ENCODE results near the gene C1orf167.

The C1orf167 gene

GRCh38 chr1:11738096-11738495 is 23.9 kb upstream of the C1orf167 start:
- DNase-seq: no peak

DNA sequence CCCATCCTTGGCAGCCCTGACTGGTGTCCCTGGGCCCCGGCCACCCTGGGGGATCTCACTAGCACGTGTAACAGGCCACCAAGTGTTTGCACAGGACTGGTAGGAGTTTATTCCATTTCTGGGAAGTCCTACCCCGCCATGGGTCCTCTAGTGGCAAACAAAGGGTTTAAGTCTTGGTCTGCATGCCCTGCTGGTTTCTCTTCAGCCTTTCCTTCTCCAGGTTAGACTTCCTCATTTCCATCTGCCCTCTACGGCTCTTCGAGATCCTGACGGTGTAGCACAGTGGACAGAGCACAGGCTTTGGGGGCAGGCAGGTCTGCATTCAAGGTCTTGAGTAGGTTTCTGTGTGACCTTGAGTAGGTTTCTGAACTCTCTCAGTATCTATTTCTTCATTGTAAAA is 23.2 kb upstream of the C1orf167 start:
- no peak for DNase-seq

- peak; percentile 60 for DNase-seq
These were observed 21.5 kb upstream of the C1orf167 start for GRCh38 chr1:11740258-11741192.

DNA sequence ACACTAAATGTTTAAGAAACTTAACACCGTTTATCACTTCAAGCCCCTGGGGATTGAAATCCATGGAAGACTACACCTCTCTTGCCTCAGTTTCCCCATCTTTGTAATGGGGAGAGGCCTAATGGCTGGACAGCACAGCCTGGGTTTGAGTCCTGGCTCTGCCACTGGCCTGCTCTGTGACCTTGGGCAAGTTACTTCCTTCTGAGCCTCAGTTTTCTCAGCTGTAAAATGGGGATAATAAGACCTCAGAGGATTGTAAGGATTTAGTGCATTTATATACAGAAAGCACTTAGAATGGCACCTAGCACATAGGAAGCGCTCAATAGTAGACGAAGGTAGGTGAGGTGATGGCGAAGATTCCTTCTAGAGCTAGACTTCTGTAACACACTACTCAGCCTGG is 20.5 kb upstream of the C1orf167 start:
- no peak for DNase-seq

DNA sequence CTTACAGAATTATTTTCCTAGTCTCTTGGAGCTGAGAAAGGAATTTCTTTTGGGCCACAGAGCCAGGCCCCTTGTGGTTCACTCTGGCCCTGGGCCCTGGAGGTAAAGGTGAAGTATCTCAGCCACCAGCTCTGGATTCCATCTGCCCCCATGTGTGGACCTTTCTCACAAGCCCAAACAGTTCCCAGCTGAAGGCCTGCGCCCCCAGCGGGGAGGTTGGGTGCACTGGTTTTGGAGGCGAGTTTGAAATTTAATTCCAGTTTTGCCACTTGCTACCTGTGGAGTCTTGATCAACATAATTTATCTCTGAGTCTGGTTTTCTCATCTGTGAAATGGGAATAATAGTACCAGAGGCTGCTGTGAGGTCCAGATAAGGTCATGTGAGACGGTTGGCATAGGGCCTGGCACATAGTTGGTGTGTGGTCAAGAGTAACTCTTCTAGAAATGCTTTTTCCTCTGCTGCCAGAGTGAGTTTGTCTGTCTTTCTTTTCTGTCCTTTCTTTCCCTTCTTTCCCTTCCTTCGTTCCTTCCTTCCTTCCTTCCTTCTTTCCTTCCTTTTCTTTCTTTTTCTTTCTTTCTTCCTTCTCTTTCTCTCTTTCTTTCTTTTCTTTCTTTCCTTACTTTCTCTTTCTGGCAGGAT is 20.0 kb upstream of the C1orf167 start:
- DNase-seq: no peak

DNA sequence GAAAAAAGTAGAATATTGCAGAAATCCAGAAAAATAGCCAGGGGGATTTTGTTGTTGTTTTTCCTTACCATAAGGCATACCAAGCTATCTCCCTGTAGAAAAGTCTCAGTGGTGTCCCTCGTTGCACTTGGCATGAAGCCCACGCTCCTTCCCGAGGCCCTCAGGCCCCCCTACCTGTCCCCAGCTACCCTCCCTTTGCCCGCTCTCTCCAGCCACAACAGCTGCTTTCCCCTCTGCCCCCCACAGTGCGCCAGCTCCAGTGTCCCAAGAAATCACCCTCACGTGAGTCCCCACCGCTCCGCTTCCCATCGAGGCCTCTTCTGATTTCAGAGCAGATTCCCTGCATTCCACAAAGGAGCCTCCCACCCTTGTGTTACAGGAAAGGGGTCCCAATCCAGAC is 17.7 kb upstream of the C1orf167 start:
- no peak for DNase-seq

GRCh38 chr1:11746092-11746491 is 15.9 kb upstream of the C1orf167 start:
- no peak for DNase-seq

DNA sequence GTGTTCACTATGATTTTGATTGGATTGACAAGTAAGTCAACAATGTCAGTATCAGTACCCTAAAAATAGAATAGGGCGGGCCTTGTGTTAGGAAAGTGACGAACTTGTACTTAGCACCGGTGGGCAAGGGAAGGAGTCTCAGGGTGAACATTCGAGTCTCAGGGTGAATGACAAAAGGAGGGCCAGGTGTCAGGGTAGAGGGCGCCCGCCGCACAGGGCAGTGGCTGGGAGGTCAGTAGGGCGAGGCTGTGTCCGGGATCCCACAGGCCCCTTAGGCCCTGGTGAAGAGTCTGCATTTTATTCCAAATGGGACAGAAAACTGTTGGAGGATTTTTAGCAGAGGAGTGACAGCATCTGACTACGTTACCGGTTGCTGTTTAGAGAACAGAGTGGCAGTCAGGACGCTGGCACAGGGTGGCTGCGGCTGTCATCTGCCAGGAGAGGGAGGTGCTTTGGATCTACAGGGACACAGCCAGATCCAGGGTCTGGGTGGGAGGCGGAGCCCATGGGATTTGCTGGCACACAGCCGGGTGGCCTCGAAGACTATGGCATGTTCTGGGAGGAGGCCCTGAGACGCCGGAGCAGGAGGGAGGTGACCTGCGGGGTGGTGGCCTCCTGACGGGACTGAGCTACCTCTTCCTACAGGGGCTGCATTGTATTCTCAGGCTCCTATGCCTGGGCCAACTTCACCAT is 15.1 kb upstream of the C1orf167 start:
- no peak for DNase-seq

GRCh38 chr1:11748294-11749202 is 13.4 kb upstream of the C1orf167 start:
- DNase-seq: no peak

- peak; percentile 36 for DNase-seq
These were observed 12.7 kb upstream of the C1orf167 start for GRCh38 chr1:11749203-11749689.

DNA sequence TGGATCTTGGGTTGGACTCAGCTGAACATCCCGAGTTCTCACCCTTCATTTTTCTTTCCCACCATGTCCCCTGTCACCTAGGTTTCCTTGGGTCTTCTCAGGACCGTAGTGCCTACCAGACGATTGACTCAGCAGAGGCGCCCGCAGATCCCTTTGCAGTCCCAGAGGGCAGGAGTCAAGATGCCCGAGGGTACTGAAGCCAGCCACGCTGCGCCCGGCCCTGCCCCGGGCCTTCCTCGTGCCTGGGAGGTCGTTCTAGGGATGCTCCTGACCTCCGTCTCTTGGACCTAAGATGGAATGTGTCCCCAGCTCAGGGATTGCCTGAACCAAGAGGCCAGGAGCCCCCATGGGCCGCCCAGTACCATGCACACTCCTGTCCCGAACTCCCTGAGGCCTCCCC is 12.0 kb upstream of the C1orf167 start:
- no peak for DNase-seq

GRCh38 chr1:11751087-11751486 is 10.9 kb upstream of the C1orf167 start:
- no peak for DNase-seq

GRCh38 chr1:11752359-11753088 is 9.5 kb upstream of the C1orf167 start:
- DNase-seq: no peak

- DNase-seq: no peak
These were observed 8.3 kb upstream of the C1orf167 start for GRCh38 chr1:11753555-11754208.

DNA sequence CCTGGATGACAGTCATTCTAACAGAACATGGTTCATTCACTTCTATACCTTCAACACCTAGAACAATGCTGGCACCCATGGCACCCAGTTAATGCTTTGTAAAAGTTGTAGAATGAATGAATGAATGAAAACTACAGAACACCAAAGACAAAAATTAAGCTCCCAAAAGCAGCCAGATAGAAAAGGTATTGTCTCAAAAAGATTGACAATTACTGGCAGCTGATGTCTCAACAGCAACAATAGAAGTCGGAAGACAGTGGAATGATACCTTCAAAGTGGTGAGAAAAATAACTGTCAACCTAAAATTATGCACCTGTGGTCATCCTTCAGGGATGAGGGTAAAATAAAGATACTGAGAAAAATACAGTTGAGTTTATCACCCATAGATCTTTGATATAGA is 4.9 kb upstream of the C1orf167 start:
- DNase-seq: no peak

DNA sequence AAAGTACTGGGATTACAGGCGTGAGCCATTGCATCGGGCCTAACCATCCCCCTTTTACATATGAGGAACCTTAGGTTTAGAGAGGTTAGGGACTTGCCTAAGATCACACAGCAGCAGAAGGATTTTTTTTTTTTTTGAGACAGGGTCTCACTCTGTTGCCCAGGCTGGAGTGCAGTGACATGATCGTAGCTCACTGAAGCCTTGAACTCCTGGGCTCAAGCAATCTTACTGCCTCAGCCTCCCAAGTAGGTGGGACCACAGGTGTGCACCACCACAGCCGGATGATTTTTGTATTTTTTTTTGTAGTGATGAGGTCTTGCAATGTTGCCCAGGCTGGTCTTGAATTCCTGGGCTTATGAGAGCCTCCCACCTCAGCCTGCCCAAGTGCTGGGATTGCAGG is 2.2 kb upstream of the C1orf167 start:
- DNase-seq: no peak

DNA sequence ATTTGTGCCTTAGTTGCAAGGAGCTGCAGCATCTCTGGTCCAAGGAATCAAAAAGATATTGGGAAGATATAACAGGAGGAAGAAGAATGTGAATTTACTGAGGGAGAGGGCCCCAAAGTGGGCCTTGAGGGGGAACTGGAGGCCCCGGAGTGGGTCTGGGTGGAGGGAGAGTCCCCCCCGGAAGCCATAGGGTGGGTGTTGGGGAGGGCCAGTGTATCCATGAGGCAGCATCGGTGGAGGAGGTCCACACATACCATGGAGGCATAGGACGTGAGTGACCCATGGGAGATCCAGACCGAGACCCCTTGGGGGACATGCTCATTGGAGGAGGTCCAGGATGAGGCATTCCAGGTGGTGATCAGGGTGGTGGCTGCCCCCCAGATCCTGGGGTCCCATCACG is 708 bp upstream of the C1orf167 start:
- DNase-seq: no peak

GRCh38 chr1:11764115-11764514 is 2.1 kb downstream of the C1orf167 start:
- no peak for DNase-seq

DNA sequence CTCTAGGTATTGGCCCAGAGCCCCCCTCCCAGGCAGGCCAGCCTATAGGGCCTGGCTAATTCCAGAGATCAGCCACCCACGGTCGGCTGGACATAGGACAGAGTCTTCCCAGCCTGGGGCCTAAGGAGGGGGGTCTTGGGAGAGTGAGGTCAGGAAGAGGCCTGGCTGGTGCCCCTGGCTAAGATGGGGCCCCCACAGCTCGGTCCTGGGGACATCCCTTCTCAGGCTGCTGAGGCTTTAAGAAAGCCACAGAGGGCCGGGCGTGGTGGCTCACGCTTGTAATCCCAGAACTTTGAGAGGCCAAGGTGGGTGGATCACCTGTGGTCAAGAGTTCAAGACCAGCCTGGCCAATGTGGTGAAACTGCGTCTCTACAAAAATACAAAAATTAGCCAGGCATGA is 2.5 kb downstream of the C1orf167 start:
- no peak for DNase-seq

DNA sequence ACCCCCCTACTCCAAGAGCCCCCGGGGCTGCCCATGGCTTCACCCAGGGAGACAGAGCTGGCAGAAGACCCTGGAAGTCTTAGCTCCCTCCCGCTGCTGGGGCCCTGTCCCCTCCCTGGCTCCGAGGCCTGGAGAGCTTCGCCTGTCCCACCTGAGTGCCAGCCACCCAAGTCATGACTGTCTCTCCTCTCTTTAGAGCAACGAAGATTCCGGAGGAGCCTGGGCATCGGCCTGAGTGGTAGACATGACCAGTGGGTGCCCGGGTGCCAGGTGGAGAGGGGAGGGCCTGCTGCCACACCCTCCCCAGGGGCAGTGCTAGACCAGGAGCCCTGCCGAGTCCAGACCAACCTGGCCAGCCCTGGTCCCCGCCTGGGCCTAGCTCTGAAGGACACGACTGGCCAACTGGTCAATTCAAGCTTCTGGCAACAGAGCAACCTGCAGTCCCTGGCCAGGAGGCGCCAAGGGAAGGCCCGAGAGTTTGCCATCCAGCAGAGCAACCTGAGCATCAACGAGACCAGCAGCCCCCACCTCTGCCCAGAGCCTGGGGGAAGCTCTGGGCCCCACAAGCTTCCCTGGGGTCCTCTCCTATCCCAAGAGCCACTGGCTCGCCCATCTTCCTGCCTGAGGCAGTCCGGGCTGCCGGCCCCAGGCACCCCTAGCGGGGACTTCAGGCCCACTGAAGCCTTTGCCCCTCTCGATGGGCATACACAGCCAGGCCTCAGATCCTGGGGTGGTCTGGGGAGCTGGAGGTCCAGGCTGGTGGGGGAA is 3.9 kb downstream of the C1orf167 start:
- DNase-seq: no peak

- no peak for DNase-seq
These were observed 4.4 kb downstream of the C1orf167 start for GRCh38 chr1:11766429-11766776.
